T-helper 2 cell treated with Interferon-gamma antibody and Interleukin-4, amounts not matched to agents 5 μg/mL and 100 μg/mL, for 36 hours (primary cell): ENCODE measurements around the gene WDCP.
"Not testable (repeated sequence)": the region's sequence is repeated elsewhere in the genome, so short reads cannot be mapped to it uniquely, and the experiment has no call there.

Experiments used
- DNase-seq: peaks from one replicate; pipeline ENCODE4 v3.0.0; 2021; ENCODE audit warnings: low spot score
- H3K27ac Mint-ChIP-seq: one replicate; pipeline ENCODE4 v1.8.0; 2021; ENCODE audit warnings: mild to moderate bottlenecking, mixed read lengths
- H3K27me3 Mint-ChIP-seq: one replicate; pipeline ENCODE4 v1.8.0; 2021; ENCODE audit warnings: low read depth, mixed read lengths
- H3K36me3 Mint-ChIP-seq: one replicate; pipeline ENCODE4 v1.8.0; 2021; ENCODE audit warnings: low read depth, mixed read lengths
- H3K4me1 Mint-ChIP-seq: one replicate; pipeline ENCODE4 v1.8.0; 2021; ENCODE audit warnings: low read depth, mixed read lengths
- H3K4me3 Mint-ChIP-seq: one replicate; pipeline ENCODE4 v1.8.0; 2022; ENCODE audit warnings: mild to moderate bottlenecking, moderate library complexity, mixed read lengths
- H3K9me3 Mint-ChIP-seq: one replicate; pipeline ENCODE4 v1.8.0; 2021; ENCODE audit warnings: mixed read lengths

The WDCP gene

DNA sequence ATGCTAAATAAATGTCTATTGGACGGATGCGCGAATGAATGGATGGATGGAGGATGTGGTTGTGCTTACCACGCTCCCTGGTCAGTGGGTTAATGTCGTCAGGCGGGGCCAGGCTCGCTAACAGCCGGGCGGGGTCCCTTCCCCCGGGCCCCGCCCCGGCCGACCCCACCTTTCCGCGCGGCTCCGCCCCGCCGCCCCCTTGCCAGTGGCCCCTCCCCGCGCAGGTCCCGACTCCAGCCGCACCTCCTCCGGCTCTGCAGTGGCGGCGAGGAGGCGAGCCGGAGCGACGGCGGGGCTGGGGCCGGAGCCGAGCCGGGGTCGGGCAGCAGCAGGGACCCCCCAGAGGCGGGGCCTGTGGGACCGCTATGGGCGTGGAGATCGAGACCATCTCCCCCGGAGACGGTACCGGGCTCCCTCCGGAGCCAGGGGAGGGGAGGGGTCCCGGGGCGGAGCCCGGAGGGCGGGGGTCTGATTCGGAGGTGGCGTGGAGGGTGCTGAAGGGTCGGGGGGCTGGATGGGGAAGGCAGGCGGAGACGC lies 2.4 kb upstream of the WDCP start, which contains the start of gene FKBP1B:
FKBP1B (plus strand) TSS at position 257 of the 537 bp plus-strand sequence; CDS start at position 366, 109 bp downstream.
- peaks cover 20% of the 10 kb centered on the region for H3K4me1 Mint-ChIP-seq
- H3K36me3 Mint-ChIP-seq: peaks cover 2% of the 10 kb centered on the region
- peak; percentile 47 for DNase-seq
- H3K27me3 Mint-ChIP-seq: peaks cover 7% of the 10 kb centered on the region
- H3K4me3 Mint-ChIP-seq: peak within 1 kb of the TSS; percentile 80
- H3K27ac Mint-ChIP-seq: peak within 1 kb of the TSS; percentile 61
- H3K9me3 Mint-ChIP-seq: no peaks in the 10 kb centered on the region

- peaks cover 19% of the 10 kb centered on the region for H3K4me1 Mint-ChIP-seq
- H3K9me3 Mint-ChIP-seq: no peaks in the 10 kb centered on the region
- peaks cover 2% of the 10 kb centered on the region for H3K27me3 Mint-ChIP-seq
Observed at GRCh38 chr2:24048769-24049484, 1.7 kb upstream of the WDCP start.

DNA sequence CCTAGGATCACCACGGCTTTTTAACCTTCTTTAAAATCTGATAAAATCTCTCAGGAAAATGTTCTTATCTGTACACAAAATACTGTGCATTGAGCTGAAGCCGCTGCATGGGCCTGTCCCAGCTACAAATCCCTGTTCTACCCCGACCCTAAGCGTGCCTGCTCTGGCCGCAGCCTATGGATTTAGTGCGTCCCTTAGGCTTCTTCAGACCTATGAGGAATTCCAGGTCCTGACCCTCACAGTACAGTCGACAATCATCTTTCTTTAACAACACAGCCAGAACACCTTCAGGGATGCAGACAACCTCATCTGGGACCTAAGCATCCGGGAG lies 477 bp upstream of the WDCP start:
- Mint-ChIP-seq H3K27ac (peak overlapping the region; percentile 95), H3K9me3 (no peaks in the 10 kb centered on the region), H3K4me3 (peak overlapping the region; percentile 100), H3K27me3 (peaks cover 2% of the 10 kb centered on the region), H3K36me3 (peaks cover 5% of the 10 kb centered on the region), H3K4me1 (peaks cover 21% of the 10 kb centered on the region)
- no peak for DNase-seq

More at GRCh38 chr2:24048769-24049484, 1.7 kb upstream of the WDCP start:
- Mint-ChIP-seq H3K4me3 (peak overlapping the region; percentile 80), H3K36me3 (peaks cover 2% of the 10 kb centered on the region), H3K27ac (peak overlapping the region; percentile 61)
- no peak for DNase-seq

DNA sequence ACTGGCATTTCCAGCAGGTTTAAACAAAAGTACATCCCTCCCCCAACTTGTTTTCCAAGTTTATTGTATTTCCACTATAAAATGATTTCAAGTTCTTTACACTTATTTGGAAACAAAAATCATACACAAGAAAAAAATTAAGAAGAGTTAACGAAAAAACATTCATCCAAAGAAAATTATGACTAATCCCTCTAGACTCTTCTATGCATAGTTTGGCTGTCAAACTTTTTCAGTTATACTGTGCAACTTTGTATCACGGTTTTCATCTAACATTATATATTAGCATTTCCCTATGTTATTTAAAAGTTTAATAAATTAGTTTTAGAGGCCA lies 627 bp downstream of the WDCP start:
- no peak overlapping the region for H3K27ac Mint-ChIP-seq
- H3K27me3 Mint-ChIP-seq: peaks cover 2% of the 10 kb centered on the region
- peaks cover 21% of the 10 kb centered on the region for H3K4me1 Mint-ChIP-seq
- DNase-seq: no peak
- H3K4me3 Mint-ChIP-seq: peak overlapping the region; percentile 100
- no peaks in the 10 kb centered on the region for H3K9me3 Mint-ChIP-seq
- H3K36me3 Mint-ChIP-seq: peaks cover 5% of the 10 kb centered on the region

DNA sequence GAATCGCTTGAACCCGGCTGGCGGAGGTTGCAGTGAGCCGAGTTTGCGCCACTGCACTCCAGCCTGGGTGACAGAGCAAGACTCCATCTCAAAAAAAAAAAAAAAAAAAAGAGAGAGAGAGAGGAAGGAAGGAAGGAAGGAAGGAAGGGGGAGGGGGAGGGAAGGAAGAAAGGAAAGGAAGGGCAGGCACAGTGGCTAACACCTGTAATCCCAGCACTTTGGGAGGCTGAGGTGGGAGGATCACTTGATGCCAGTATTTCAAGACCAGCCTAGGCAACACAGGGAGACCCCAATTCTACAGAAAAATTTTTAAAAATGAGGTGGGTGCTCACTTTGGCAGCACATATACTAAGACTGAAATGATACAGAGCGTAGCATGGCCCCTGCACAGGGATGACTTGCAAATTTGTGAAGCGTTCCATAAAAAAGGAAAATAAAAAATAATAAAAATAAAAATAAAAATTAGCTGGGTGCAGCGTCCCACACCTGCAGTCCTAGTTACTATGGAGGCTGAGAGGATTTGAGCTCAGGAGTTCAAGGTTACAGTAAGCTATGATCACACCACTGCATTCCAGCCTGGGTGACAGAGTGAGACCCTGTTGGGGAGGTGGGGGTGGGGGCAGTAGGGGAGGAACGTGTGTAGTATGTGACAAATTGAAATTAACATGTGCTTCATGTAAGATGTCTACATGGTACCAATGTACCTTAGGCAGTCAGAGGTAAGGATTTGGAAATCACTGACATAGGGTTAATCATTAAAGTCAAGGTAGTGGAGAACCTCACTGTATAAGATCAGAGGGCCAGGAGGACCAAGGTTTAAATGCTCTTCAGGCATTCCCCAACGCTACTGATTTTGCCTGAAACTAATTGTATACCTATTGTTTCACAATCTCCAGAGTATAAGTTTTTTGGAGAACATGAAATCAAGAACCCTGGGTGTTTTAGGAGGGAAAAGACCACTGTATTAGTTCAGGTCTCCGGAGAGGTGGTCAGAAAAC lies 1.4 kb downstream of the WDCP start:
- H3K36me3 Mint-ChIP-seq: peaks cover 5% of the 10 kb centered on the region
- peaks cover 2% of the 10 kb centered on the region for H3K27me3 Mint-ChIP-seq
- peak overlapping the region; percentile 100 for H3K4me3 Mint-ChIP-seq
- no peak for DNase-seq
- H3K27ac Mint-ChIP-seq: no peak overlapping the region
- no peaks in the 10 kb centered on the region for H3K9me3 Mint-ChIP-seq
- H3K4me1 Mint-ChIP-seq: peaks cover 21% of the 10 kb centered on the region

GRCh38 chr2:24043133-24043532 lies 4.1 kb downstream of the WDCP start:
- H3K27ac Mint-ChIP-seq, H3K4me3 Mint-ChIP-seq, H3K27me3 Mint-ChIP-seq, H3K9me3 Mint-ChIP-seq, DNase-seq: not testable (repeated sequence)
- peaks cover 21% of the 10 kb centered on the region for H3K4me1 Mint-ChIP-seq
- peaks cover 12% of the 10 kb centered on the region for H3K36me3 Mint-ChIP-seq

- Mint-ChIP-seq H3K4me1 (peaks cover 11% of the 10 kb centered on the region), H3K4me3 (no peak overlapping the region), H3K27me3 (no peaks in the 10 kb centered on the region), H3K36me3 (peaks cover 16% of the 10 kb centered on the region), H3K9me3 (no peaks in the 10 kb centered on the region), H3K27ac (no peak overlapping the region)
- no peak for DNase-seq
Observed at GRCh38 chr2:24040511-24040910, 6.7 kb downstream of the WDCP start.

DNA sequence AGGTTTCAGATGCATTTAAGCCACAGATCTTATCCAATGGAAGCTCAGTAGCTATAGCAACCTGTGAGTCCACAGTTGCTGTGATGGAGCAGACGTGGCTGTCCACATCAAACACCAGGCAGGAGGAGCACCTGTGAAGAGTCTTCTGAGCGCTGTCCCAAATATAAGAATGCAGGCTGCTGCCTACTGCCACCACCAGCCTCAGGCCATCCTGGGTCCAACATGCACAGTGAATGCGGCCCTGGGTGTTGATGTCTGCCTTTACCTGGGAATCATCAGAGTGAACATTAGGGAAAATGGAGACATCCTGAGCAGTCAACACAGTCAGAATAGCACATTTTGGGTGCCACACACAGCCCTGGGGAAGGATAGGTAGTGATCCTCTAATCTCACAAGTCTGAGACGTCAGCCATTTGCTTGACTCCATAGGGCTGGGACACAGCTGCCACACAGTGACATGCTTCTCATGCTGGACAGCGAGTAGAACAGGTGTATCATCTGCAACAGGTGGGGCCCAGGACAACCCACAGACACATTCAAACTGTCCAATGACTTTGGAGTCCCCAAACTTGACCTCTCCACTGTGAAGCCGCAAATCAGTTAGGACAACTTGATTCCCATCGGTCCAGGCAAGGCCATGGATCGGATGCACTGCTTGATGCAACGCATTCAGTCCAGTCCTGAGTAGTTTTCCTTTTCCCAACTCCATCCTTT lies 8.2 kb downstream of the WDCP start:
- Mint-ChIP-seq H3K27me3 (no peaks in the 10 kb centered on the region), H3K27ac (no peak overlapping the region), H3K4me3 (no peak overlapping the region), H3K4me1 (peaks cover 10% of the 10 kb centered on the region), H3K9me3 (no peaks in the 10 kb centered on the region), H3K36me3 (peaks cover 16% of the 10 kb centered on the region)
- no peak for DNase-seq

GRCh38 chr2:24026233-24026632 lies 21.0 kb downstream of the WDCP start:
- H3K9me3 Mint-ChIP-seq: no peaks in the 10 kb centered on the region
- no peak overlapping the region for H3K4me3 Mint-ChIP-seq
- no peak overlapping the region for H3K27ac Mint-ChIP-seq
- peaks cover 3% of the 10 kb centered on the region for H3K4me1 Mint-ChIP-seq
- H3K36me3 Mint-ChIP-seq: peaks cover 20% of the 10 kb centered on the region
- H3K27me3 Mint-ChIP-seq: no peaks in the 10 kb centered on the region
- no peak for DNase-seq

- H3K27me3 Mint-ChIP-seq: no peaks in the 10 kb centered on the region
- H3K9me3 Mint-ChIP-seq: no peaks in the 10 kb centered on the region
- H3K27ac Mint-ChIP-seq: no peak overlapping the region
- H3K4me1 Mint-ChIP-seq: no peaks in the 10 kb centered on the region
- H3K36me3 Mint-ChIP-seq: peaks cover 15% of the 10 kb centered on the region
- DNase-seq: no peak
- H3K4me3 Mint-ChIP-seq: no peak overlapping the region
Observed at GRCh38 chr2:24024996-24025663, 22.1 kb downstream of the WDCP start.

- Mint-ChIP-seq H3K27ac (no peak overlapping the region), H3K27me3 (no peaks in the 10 kb centered on the region), H3K9me3 (no peaks in the 10 kb centered on the region), H3K4me1 (no peaks in the 10 kb centered on the region), H3K36me3 (peaks cover 7% of the 10 kb centered on the region), H3K4me3 (no peak overlapping the region)
- DNase-seq: no peak
Observed at GRCh38 chr2:24024018-24024417, 23.2 kb downstream of the WDCP start.

- Mint-ChIP-seq H3K27ac (no peak overlapping the region), H3K4me3 (no peak overlapping the region), H3K4me1 (no peaks in the 10 kb centered on the region), H3K9me3 (no peaks in the 10 kb centered on the region), H3K36me3 (peaks cover 2% of the 10 kb centered on the region), H3K27me3 (no peaks in the 10 kb centered on the region)
- no peak for DNase-seq
Observed at GRCh38 chr2:24022975-24023575, 24.1 kb downstream of the WDCP start.
